HL-60 (cell line): ENCODE data around the gene SPOP.

ENCODE experiments used
- DNase-seq, 2 experiments: peaks; one replicate each; pipeline ENCODE4 v3.0.0-alpha.2; 2010 to 2020; ENCODE audit warnings: low read depth in 1 of 2, low spot score in 1 of 2
- H3K27ac ChIP-seq: fragments of 250-450 bp; sonication (Bioruptor Pico); replicated peaks from 2 replicates; pipeline ENCODE4 v1.5.1; 2020; ENCODE audit warnings: mild to moderate bottlenecking, moderate library complexity
- H3K27me3 ChIP-seq: fragments of 250-450 bp; sonication (Bioruptor Pico); 2 replicates; pipeline ENCODE4 v1.5.1; 2021; ENCODE audit warnings: mild to moderate bottlenecking, moderate library complexity; ENCODE audit not compliant: insufficient read depth, poor library complexity, severe bottlenecking
- H3K4me3 ChIP-seq: replicated peaks from 2 replicates; pipeline ENCODE4 v1.5.1; 2011; ENCODE audit warnings: mild to moderate bottlenecking, control low read depth, low read length; ENCODE audit not compliant: insufficient read depth
- CTCF ChIP-seq: IDR thresholded peaks from one replicate; pipeline ENCODE4 v1.5.1; 2011; ENCODE audit warnings: low read length, control low read depth, inconsistent platforms; ENCODE audit not compliant: insufficient read depth
- GABPA ChIP-seq: IDR thresholded peaks from 2 replicates; pipeline ENCODE4 v1.6.1; 2012; ENCODE audit warnings: low read depth
- POLR2AphosphoS5 ChIP-seq: IDR thresholded peaks from 2 replicates; pipeline ENCODE4 v1.6.1; 2012; ENCODE audit warnings: low read depth
- SPI1 ChIP-seq: IDR thresholded peaks from 2 replicates; pipeline ENCODE4 v1.6.1; 2012; ENCODE audit warnings: low read depth, mild to moderate bottlenecking, borderline replicate concordance
- TF ChIP-seq, protein P1 (sequence below): IDR thresholded peaks from 2 replicates; pipeline ENCODE4 v1.6.1; 2012; ENCODE audit warnings: low read depth; ENCODE audit not compliant: insufficient replicate concordance

Gene SPOP

DNA sequence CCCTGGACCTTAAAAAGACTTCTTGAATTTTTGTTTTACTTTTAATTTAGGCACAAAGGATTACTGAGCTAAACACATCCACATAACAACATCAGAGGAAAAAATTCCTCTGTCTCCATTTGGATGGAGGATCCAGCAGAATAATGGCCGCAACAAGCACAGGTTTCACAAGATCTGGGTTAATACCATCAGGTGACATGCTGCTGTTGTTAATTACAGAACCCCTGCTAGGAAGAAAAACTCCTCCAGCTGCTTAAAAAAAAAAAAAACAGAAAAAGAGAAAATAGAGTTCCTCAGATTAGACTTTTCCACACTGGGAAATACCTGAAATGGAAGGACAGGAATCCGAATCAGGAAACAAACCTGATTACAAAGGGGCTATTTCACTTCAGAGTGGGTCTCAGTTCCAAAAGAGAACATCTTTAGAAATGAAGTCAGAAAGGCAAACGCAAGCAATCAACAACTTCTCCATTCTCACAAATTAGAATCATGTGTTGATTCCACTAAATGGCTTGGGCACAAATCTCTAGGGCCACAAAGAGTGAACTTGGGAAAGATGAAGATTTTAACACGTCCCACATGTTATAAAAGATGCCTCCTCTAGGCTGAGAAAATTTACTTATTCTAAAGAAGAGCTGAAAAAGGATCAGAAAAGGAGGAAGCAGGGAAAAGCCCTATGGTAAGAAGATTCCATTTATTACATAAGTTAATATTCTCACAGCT, 44.0 kb downstream of the SPOP start:
- no peak for TF ChIP-seq POLR2AphosphoS5
- no peak for TF ChIP-seq SPI1
- TF ChIP-seq, protein P1, sequence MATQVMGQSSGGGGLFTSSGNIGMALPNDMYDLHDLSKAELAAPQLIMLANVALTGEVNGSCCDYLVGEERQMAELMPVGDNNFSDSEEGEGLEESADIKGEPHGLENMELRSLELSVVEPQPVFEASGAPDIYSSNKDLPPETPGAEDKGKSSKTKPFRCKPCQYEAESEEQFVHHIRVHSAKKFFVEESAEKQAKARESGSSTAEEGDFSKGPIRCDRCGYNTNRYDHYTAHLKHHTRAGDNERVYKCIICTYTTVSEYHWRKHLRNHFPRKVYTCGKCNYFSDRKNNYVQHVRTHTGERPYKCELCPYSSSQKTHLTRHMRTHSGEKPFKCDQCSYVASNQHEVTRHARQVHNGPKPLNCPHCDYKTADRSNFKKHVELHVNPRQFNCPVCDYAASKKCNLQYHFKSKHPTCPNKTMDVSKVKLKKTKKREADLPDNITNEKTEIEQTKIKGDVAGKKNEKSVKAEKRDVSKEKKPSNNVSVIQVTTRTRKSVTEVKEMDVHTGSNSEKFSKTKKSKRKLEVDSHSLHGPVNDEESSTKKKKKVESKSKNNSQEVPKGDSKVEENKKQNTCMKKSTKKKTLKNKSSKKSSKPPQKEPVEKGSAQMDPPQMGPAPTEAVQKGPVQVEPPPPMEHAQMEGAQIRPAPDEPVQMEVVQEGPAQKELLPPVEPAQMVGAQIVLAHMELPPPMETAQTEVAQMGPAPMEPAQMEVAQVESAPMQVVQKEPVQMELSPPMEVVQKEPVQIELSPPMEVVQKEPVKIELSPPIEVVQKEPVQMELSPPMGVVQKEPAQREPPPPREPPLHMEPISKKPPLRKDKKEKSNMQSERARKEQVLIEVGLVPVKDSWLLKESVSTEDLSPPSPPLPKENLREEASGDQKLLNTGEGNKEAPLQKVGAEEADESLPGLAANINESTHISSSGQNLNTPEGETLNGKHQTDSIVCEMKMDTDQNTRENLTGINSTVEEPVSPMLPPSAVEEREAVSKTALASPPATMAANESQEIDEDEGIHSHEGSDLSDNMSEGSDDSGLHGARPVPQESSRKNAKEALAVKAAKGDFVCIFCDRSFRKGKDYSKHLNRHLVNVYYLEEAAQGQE, result no peak
- TF ChIP-seq GABPA, result no peak
- no peak for TF ChIP-seq CTCF
- no peak overlapping the region for H3K4me3 ChIP-seq
- H3K27me3 ChIP-seq, result no peaks in the 10 kb centered on the region
- no peak overlapping the region for H3K27ac ChIP-seq
- DNase-seq, result no peak

DNA sequence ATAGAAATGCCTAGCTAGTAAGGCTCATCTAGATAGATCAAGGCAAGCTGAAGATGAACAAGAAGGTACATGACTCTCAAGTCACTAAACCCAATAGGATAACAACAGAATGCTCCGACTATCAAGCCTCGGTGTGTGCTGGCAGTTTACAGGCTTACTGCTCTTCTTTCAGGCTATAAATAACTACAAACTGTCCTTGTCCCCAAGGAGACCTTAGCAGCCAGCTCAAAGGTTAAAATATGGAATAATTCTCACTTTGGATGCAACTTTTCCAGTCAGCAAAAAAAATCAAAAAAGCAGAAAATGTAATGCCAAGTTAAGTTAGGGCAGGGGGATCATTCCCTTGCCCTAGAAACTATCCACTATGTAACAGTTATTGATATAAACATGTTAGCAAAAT, 44.6 kb downstream of the SPOP start:
- H3K27ac ChIP-seq, result no peak overlapping the region
- no peak for TF ChIP-seq POLR2AphosphoS5
- no peaks in the 10 kb centered on the region for H3K27me3 ChIP-seq
- DNase-seq, result no peak
- no peak overlapping the region for H3K4me3 ChIP-seq

- Histone ChIP-seq H3K27me3 (no peaks in the 10 kb centered on the region), H3K4me3 (no peak overlapping the region), H3K27ac (no peak overlapping the region)
- TF ChIP-seq, protein P1, result no peak
- TF ChIP-seq SPI1 (no peak), CTCF (no peak), GABPA (no peak), POLR2AphosphoS5 (no peak)
- DNase-seq, result no peak
Observed at GRCh38 chr17:49632201-49632600, 45.7 kb downstream of the SPOP start.

- no peak overlapping the region for H3K27ac ChIP-seq
- no peaks in the 10 kb centered on the region for H3K27me3 ChIP-seq
- TF ChIP-seq GABPA, result no peak
- TF ChIP-seq, protein P1, result no peak
- TF ChIP-seq SPI1, result no peak
- TF ChIP-seq CTCF, result no peak
- no peak for TF ChIP-seq POLR2AphosphoS5
- no peak overlapping the region for H3K4me3 ChIP-seq
- no peak for DNase-seq
Observed at GRCh38 chr17:49631496-49631895, 46.4 kb downstream of the SPOP start.
